Neural crest cell (in vitro differentiated cells): Measurements from ENCODE around the gene DAAM1. TPM values are rescaled to one million over a fixed set of nuclear protein-coding genes. Genes with fewer than 3 reads are reported as not detected.
A peak's percentile ranks its signal among the peaks of the same experiment; 100 is the strongest.

Experiments
- DNase-seq: peaks from one replicate; pipeline ENCODE4 v3.0.0; 2021; ENCODE audit warnings: low read depth, mixed read lengths, low spot score
- H3K27ac Mint-ChIP-seq: one replicate; pipeline ENCODE4 v1.8.0; 2021; ENCODE audit warnings: mild to moderate bottlenecking, mixed read lengths; ENCODE audit not compliant: unreplicated experiment
- H3K27me3 Mint-ChIP-seq: 2 replicates; pipeline ENCODE4 v1.8.0; 2021; ENCODE audit warnings: low read depth, mild to moderate bottlenecking, mixed read lengths
- H3K36me3 Mint-ChIP-seq: 2 replicates; pipeline ENCODE4 v1.8.0; 2021; ENCODE audit warnings: low read depth, mild to moderate bottlenecking, mixed read lengths
- H3K4me1 Mint-ChIP-seq: 2 replicates; pipeline ENCODE4 v1.8.0; 2021; ENCODE audit warnings: mixed read lengths
- H3K4me3 Mint-ChIP-seq: one replicate; pipeline ENCODE4 v1.8.0; 2021; ENCODE audit warnings: mild to moderate bottlenecking, mixed read lengths
- H3K9me3 Mint-ChIP-seq: 2 replicates; pipeline ENCODE4 v1.8.0; 2021; ENCODE audit warnings: mixed read lengths
- total RNA-seq: library from RNA; stranded (reverse); gene quantifications from 2 replicates; pipeline ENCODE4 v1.2.1, GENCODE V29; 2021
- TF ChIP-seq, protein P1 (sequence below): fragments of 200-600 bp; sonication (generic); conservative IDR thresholded peaks from 2 replicates; pipeline ENCODE4 v1.5.0; 2021; ENCODE audit warnings: antibody characterized with exemption, mild to moderate bottlenecking

The DAAM1 gene
- total RNA-seq, 1 donor from 2014 or later = 47.2 TPM

- no peaks in the 10 kb centered on the region for H3K27me3 Mint-ChIP-seq
- TF ChIP-seq, protein P1, sequence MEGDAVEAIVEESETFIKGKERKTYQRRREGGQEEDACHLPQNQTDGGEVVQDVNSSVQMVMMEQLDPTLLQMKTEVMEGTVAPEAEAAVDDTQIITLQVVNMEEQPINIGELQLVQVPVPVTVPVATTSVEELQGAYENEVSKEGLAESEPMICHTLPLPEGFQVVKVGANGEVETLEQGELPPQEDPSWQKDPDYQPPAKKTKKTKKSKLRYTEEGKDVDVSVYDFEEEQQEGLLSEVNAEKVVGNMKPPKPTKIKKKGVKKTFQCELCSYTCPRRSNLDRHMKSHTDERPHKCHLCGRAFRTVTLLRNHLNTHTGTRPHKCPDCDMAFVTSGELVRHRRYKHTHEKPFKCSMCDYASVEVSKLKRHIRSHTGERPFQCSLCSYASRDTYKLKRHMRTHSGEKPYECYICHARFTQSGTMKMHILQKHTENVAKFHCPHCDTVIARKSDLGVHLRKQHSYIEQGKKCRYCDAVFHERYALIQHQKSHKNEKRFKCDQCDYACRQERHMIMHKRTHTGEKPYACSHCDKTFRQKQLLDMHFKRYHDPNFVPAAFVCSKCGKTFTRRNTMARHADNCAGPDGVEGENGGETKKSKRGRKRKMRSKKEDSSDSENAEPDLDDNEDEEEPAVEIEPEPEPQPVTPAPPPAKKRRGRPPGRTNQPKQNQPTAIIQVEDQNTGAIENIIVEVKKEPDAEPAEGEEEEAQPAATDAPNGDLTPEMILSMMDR = no peak
- no peak overlapping the region for H3K4me3 Mint-ChIP-seq
- H3K9me3 Mint-ChIP-seq = no peaks in the 10 kb centered on the region
- DNase-seq = no peak
- no peak overlapping the region for H3K27ac Mint-ChIP-seq
- H3K4me1 Mint-ChIP-seq = peaks cover 6% of the 10 kb centered on the region
- peaks cover 18% of the 10 kb centered on the region for H3K36me3 Mint-ChIP-seq
These were observed 77.3 kb downstream of the DAAM1 start for GRCh38 chr14:59265808-59266207.

- peaks cover 18% of the 10 kb centered on the region for H3K36me3 Mint-ChIP-seq
- no peaks in the 10 kb centered on the region for H3K9me3 Mint-ChIP-seq
- H3K4me3 Mint-ChIP-seq = no peak overlapping the region
- peaks cover 6% of the 10 kb centered on the region for H3K4me1 Mint-ChIP-seq
- TF ChIP-seq, protein P1 = no peak
- no peak overlapping the region for H3K27ac Mint-ChIP-seq
- H3K27me3 Mint-ChIP-seq = no peaks in the 10 kb centered on the region
- DNase-seq = no peak
These were observed 78.6 kb downstream of the DAAM1 start for GRCh38 chr14:59267046-59267445.

- Mint-ChIP-seq H3K27me3 (no peaks in the 10 kb centered on the region), H3K27ac (no peak overlapping the region), H3K9me3 (no peaks in the 10 kb centered on the region), H3K4me3 (no peak overlapping the region), H3K36me3 (peaks cover 18% of the 10 kb centered on the region), H3K4me1 (peaks cover 1% of the 10 kb centered on the region)
- TF ChIP-seq, protein P1 = no peak
- DNase-seq = no peak
These were observed 79.5 kb downstream of the DAAM1 start for GRCh38 chr14:59268011-59268410.

GRCh38 chr14:59268858-59269257 lies 80.4 kb downstream of the DAAM1 start:
- Mint-ChIP-seq H3K4me3 (no peak overlapping the region), H3K27ac (peak overlapping the region; percentile 48), H3K9me3 (no peaks in the 10 kb centered on the region)

GRCh38 chr14:59269466-59269865 lies 81.0 kb downstream of the DAAM1 start:
- no peaks in the 10 kb centered on the region for H3K9me3 Mint-ChIP-seq
- peaks cover 14% of the 10 kb centered on the region for H3K36me3 Mint-ChIP-seq
- DNase-seq = no peak
- H3K4me3 Mint-ChIP-seq = no peak overlapping the region
- TF ChIP-seq, protein P1 = no peak
- no peaks in the 10 kb centered on the region for H3K27me3 Mint-ChIP-seq
- peak overlapping the region; percentile 13 for H3K27ac Mint-ChIP-seq
- H3K4me1 Mint-ChIP-seq = peaks cover 1% of the 10 kb centered on the region

More at GRCh38 chr14:59268858-59269257, 80.4 kb downstream of the DAAM1 start:
- Mint-ChIP-seq H3K27me3 (no peaks in the 10 kb centered on the region), H3K36me3 (peaks cover 14% of the 10 kb centered on the region), H3K4me1 (no peaks in the 10 kb centered on the region)
- TF ChIP-seq, protein P1 = no peak
- no peak for DNase-seq

DNA sequence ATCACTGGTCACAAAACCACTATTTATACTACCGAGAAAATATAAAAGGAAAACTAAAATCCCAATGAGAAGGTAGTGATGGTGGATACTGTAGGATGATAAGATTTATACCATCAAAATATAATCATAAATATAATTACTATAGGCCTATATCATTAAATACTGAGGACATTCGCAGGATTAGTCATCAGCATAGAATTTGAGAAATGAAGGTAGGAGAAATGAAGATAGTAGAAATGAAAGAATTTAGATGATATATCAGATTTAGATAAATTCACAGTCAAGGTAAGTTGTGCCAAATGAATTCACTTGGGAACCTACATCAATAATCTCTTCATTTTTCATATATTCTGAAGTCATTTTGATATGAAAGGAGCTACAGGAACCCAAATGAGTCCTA lies 82.8 kb downstream of the DAAM1 start:
- Mint-ChIP-seq H3K27me3 (no peaks in the 10 kb centered on the region), H3K36me3 (peaks cover 10% of the 10 kb centered on the region), H3K9me3 (no peaks in the 10 kb centered on the region), H3K4me3 (no peak overlapping the region), H3K27ac (no peak overlapping the region), H3K4me1 (peaks cover 10% of the 10 kb centered on the region)
- no peak for DNase-seq
- TF ChIP-seq, protein P1 = no peak
